ENCODE data around the gene TRPV6. TPM values are rescaled to one million over a fixed set of nuclear protein-coding genes. Genes with fewer than 3 reads are reported as not detected.

Gene TRPV6
- total RNA-seq, 1 experiment from 2014 or later: 4.0 TPM

GRCh38 chr7:142876991-142877910 lies 8.3 kb downstream of the TRPV6 start:
- BruUV-seq (replicated peaks): no TSS peak
- no peak overlapping the region for H3K4me3 ChIP-seq (ENCODE audit: low read depth, low read length)
- Mint-ChIP-seq H3K27ac (ENCODE audit: unreplicated experiment) (no peak overlapping the region), H3K9me3 (ENCODE audit: unreplicated experiment) (no peaks in the 10 kb centered on the region), H3K36me3 (ENCODE audit: insufficient read depth, unreplicated experiment) (no peaks in the 10 kb centered on the region), H3K4me3 (ENCODE audit: unreplicated experiment) (no peak overlapping the region), H3K27me3 (ENCODE audit: insufficient read depth, unreplicated experiment) (no peaks in the 10 kb centered on the region), H3K4me1 (ENCODE audit: low read depth, unreplicated experiment) (no peaks in the 10 kb centered on the region)
- H3K27me3 ChIP-seq (replicated peaks; ENCODE audit: control insufficient read depth, insufficient read depth, low read length): no peaks in the 10 kb centered on the region
- TF ChIP-seq, protein P1, sequence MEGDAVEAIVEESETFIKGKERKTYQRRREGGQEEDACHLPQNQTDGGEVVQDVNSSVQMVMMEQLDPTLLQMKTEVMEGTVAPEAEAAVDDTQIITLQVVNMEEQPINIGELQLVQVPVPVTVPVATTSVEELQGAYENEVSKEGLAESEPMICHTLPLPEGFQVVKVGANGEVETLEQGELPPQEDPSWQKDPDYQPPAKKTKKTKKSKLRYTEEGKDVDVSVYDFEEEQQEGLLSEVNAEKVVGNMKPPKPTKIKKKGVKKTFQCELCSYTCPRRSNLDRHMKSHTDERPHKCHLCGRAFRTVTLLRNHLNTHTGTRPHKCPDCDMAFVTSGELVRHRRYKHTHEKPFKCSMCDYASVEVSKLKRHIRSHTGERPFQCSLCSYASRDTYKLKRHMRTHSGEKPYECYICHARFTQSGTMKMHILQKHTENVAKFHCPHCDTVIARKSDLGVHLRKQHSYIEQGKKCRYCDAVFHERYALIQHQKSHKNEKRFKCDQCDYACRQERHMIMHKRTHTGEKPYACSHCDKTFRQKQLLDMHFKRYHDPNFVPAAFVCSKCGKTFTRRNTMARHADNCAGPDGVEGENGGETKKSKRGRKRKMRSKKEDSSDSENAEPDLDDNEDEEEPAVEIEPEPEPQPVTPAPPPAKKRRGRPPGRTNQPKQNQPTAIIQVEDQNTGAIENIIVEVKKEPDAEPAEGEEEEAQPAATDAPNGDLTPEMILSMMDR (IDR thresholded peaks at IDR 0.05; ENCODE audit: insufficient read depth in 1 of 2, low read depth in 1 of 2, low read length in 1 of 2, severe bottlenecking in 1 of 2, unreplicated experiment in 1 of 2): no peak
- intact Hi-C loops (cut with micrococcal nuclease; ENCODE audit: unreplicated experiment): no loop called here
- peak in 1 of 2 experiments; percentile 25 for DNase-seq
- no peaks in the 10 kb centered on the region for H3K9me3 ChIP-seq
- POLR2A ChIA-PET: no interaction called here
- CTCF ChIA-PET: interaction anchor here (0.5 kb wide), 1 partner anchor 1514 kb away, joined by 5 read pairs; no protein-coding TSS in a partner anchor
- no peaks in the 10 kb centered on the region for H3K36me3 ChIP-seq (ENCODE audit: control insufficient read depth, insufficient read depth, low read length)
- H3K4me1 ChIP-seq: peaks cover 8% of the 10 kb centered on the region; the same call in 1 of the 2 replicates

- POLR2A ChIA-PET: no interaction called here
- Mint-ChIP-seq H3K27ac (ENCODE audit: unreplicated experiment) (no peak overlapping the region), H3K36me3 (ENCODE audit: insufficient read depth, unreplicated experiment) (no peaks in the 10 kb centered on the region), H3K4me3 (ENCODE audit: unreplicated experiment) (no peak overlapping the region), H3K4me1 (ENCODE audit: low read depth, unreplicated experiment) (no peaks in the 10 kb centered on the region), H3K27me3 (ENCODE audit: insufficient read depth, unreplicated experiment) (no peaks in the 10 kb centered on the region), H3K9me3 (ENCODE audit: unreplicated experiment) (no peaks in the 10 kb centered on the region)
- CTCF ChIA-PET: no interaction called here
- TF ChIP-seq, protein P1 (IDR thresholded peaks at IDR 0.05; ENCODE audit: insufficient read depth in 1 of 2, low read depth in 1 of 2, low read length in 1 of 2, severe bottlenecking in 1 of 2, unreplicated experiment in 1 of 2): no peak
- H3K36me3 ChIP-seq (ENCODE audit: control insufficient read depth, insufficient read depth, low read length): no peaks in the 10 kb centered on the region
- DNase-seq: no peak
- no peak overlapping the region for H3K4me3 ChIP-seq (ENCODE audit: low read depth, low read length)
- H3K4me1 ChIP-seq: no peaks in the 10 kb centered on the region
- no peaks in the 10 kb centered on the region for H3K27me3 ChIP-seq (replicated peaks; ENCODE audit: control insufficient read depth, insufficient read depth, low read length)
- intact Hi-C loops (cut with micrococcal nuclease; ENCODE audit: unreplicated experiment): no loop called here
- no TSS peak for BruUV-seq (replicated peaks)
- H3K9me3 ChIP-seq: no peaks in the 10 kb centered on the region
These were observed 9.1 kb downstream of the TRPV6 start for GRCh38 chr7:142876236-142876960.

DNA sequence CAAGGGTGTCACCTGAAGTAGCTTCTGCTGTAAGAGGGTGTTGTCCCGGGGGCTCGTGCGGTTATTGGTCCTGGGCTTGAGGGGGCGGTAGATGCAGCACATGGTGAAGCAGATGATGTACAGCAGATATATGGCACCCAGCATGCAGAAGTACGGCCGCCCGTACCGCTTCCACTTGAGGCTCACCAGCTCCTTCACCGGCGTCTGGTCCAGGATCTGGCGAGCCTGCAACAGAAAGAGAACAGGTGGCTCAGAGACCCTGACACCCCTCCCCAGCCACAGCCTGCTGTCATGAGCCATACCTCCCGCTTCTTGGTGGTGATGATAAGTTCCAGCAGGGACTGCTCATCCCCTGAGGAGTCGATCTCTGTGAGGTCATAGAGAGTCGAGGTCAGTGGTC lies 10.1 kb downstream of the TRPV6 start:
- DNase-seq: peak in 1 of 2 experiments; percentile 17
- TF ChIP-seq, protein P1 (IDR thresholded peaks at IDR 0.05; ENCODE audit: insufficient read depth in 1 of 2, low read depth in 1 of 2, low read length in 1 of 2, severe bottlenecking in 1 of 2, unreplicated experiment in 1 of 2): no peak
- H3K4me3 ChIP-seq (ENCODE audit: low read depth, low read length): no peak overlapping the region
- no peaks in the 10 kb centered on the region for H3K9me3 Mint-ChIP-seq (ENCODE audit: unreplicated experiment)
- H3K36me3 Mint-ChIP-seq (ENCODE audit: insufficient read depth, unreplicated experiment): no peaks in the 10 kb centered on the region
- no peak overlapping the region for H3K27ac Mint-ChIP-seq (ENCODE audit: unreplicated experiment)
- H3K27me3 Mint-ChIP-seq (ENCODE audit: insufficient read depth, unreplicated experiment): no peaks in the 10 kb centered on the region
- H3K4me3 Mint-ChIP-seq (ENCODE audit: unreplicated experiment): no peak overlapping the region
- ChIA-PET CTCF (interaction anchor here (3.1 kb wide), 1 partner anchor 128 kb away, joined by 16 read pairs; no protein-coding TSS in a partner anchor), POLR2A (no interaction called here)
- no peaks in the 10 kb centered on the region for H3K9me3 ChIP-seq
- H3K36me3 ChIP-seq (ENCODE audit: control insufficient read depth, insufficient read depth, low read length): no peaks in the 10 kb centered on the region
- BruUV-seq (replicated peaks): no TSS peak
- H3K4me1 ChIP-seq: no peaks in the 10 kb centered on the region
- H3K27me3 ChIP-seq (replicated peaks; ENCODE audit: control insufficient read depth, insufficient read depth, low read length): no peaks in the 10 kb centered on the region
- intact Hi-C loops (cut with micrococcal nuclease; ENCODE audit: unreplicated experiment): no loop called here
- no peaks in the 10 kb centered on the region for H3K4me1 Mint-ChIP-seq (ENCODE audit: low read depth, unreplicated experiment)

Measured in Caco-2 (cell line).